OCI-LY7 (cell line): ENCODE results near the gene IQCH. TPM values are rescaled to one million over a fixed set of nuclear protein-coding genes. Genes with fewer than 3 reads are reported as not detected.

Source experiments
- BruUV-seq: library from RNA; stranded (reverse); fragments of 400-500 nt; replicated peaks from 2 replicates; lab custom pipeline; 2021; lab: Mats Ljungman, UMichigan
- CTCF ChIA-PET: fragments of 300-600 bp; sonication (Branson Sonifier 250); formaldehyde crosslinking; loops from one replicate; lab custom pipeline; 2022; ENCODE audit warnings: antibody characterized with exemption; ENCODE audit not compliant: unreplicated experiment; lab: Charles Lee
- POLR2A ChIA-PET: fragments of 300-600 bp; sonication (Branson Sonifier 250); formaldehyde crosslinking; loops from one replicate; lab custom pipeline; 2022; ENCODE audit warnings: antibody characterized with exemption; lab: Charles Lee
- DNase-seq: peaks from one replicate; pipeline ENCODE4 v3.0.0-alpha.2; 2015; ENCODE audit warnings: low spot score
- H2AFZ ChIP-seq: fragments of 200-600 bp; sonication (generic), shearing (Covaris generic); 2 replicates; pipeline ENCODE4 v1.6.1; 2014; ENCODE audit warnings: mild to moderate bottlenecking, antibody characterized with exemption, low read length, moderate library complexity
- H3K27ac ChIP-seq: fragments of 200-600 bp; sonication (generic); 2 replicates; pipeline ENCODE4 v1.5.1; 2014; ENCODE audit warnings: mixed run types, low read depth, mild to moderate bottlenecking, moderate library complexity, low read length, inconsistent platforms; ENCODE audit not compliant: poor library complexity, severe bottlenecking
- H3K36me3 ChIP-seq: fragments of 200-600 bp; sonication (generic); 2 replicates; pipeline ENCODE4 v1.6.1; 2014; ENCODE audit warnings: mild to moderate bottlenecking, antibody characterized with exemption, low read length, moderate library complexity, mixed read lengths; ENCODE audit not compliant: insufficient read depth
- H3K4me1 ChIP-seq: fragments of 200-600 bp; sonication (generic); 2 replicates; pipeline ENCODE4 v1.5.1; 2014; ENCODE audit warnings: mild to moderate bottlenecking, low read length; ENCODE audit not compliant: insufficient read depth, poor library complexity, severe bottlenecking
- H3K4me2 ChIP-seq: fragments of 200-600 bp; sonication (generic); 2 replicates; pipeline ENCODE4 v1.6.1; 2014; ENCODE audit warnings: mild to moderate bottlenecking, low read length
- H3K4me3 ChIP-seq: fragments of 200-600 bp; sonication (generic); 2 replicates; pipeline ENCODE4 v1.5.1; 2014; ENCODE audit warnings: mild to moderate bottlenecking, low read depth, low read length; ENCODE audit not compliant: poor library complexity, severe bottlenecking
- H3K79me2 ChIP-seq: fragments of 200-600 bp; sonication (generic); 2 replicates; pipeline ENCODE4 v1.6.1; 2016; ENCODE audit warnings: low read depth, mild to moderate bottlenecking, low read length, moderate library complexity, mixed read lengths; ENCODE audit not compliant: insufficient read depth
- H3K9me2 ChIP-seq: fragments of 200-600 bp; sonication (generic); 2 replicates; pipeline ENCODE4 v1.6.1; 2016; ENCODE audit warnings: mild to moderate bottlenecking, low read length, mixed read lengths; ENCODE audit not compliant: insufficient read depth
- H3K9me3 ChIP-seq: fragments of 200-600 bp; sonication (generic); 2 replicates; pipeline ENCODE4 v1.6.1; 2014; ENCODE audit warnings: mild to moderate bottlenecking, mixed run types, low read length, mixed read lengths
- H4K20me1 ChIP-seq: fragments of 200-600 bp; sonication (generic); 2 replicates; pipeline ENCODE4 v1.6.1; 2014; ENCODE audit warnings: mild to moderate bottlenecking, antibody characterized with exemption, low read length, moderate library complexity, mixed read lengths; ENCODE audit not compliant: insufficient read depth
- CTCF ChIP-seq: fragments of 200-600 bp; sonication (generic); conservative IDR thresholded peaks from 2 replicates; pipeline ENCODE4 v1.5.1; 2014; ENCODE audit warnings: mild to moderate bottlenecking, antibody characterized with exemption, low read length, moderate library complexity, mixed read lengths
- EZH2phosphoT487 ChIP-seq: fragments of 200-600 bp; sonication (generic); IDR thresholded peaks from 2 replicates; pipeline ENCODE4 v1.6.1; 2018; ENCODE audit warnings: low read depth, borderline replicate concordance, mild to moderate bottlenecking, mixed run types, antibody characterized with exemption, low read length, moderate library complexity, mixed read lengths
- intact Hi-C: fragments of 100-400 bp; cut with micrococcal nuclease; formaldehyde crosslinking; loops from one replicate; pipeline ENCODE4 v1.10.0; 2022; ENCODE audit not compliant: unreplicated experiment
- total RNA-seq, 2 experiments: library from RNA; depleted of rRNA in 1 of 2; stranded (reverse); fragments of >200 nt in 1 of 2; shearing (Covaris generic) in 1 of 2; gene quantifications; 2 replicates each; pipeline ENCODE4 v1.2.3, GENCODE V29; 2014 to 2022

Gene IQCH
- total RNA-seq, 2 experiments from 2014 or later: 3.9 to 5.8 TPM

- Histone ChIP-seq H3K4me3 (no peak overlapping the region), H2AFZ (no peak overlapping the region), H4K20me1 (no peaks in the 10 kb centered on the region), H3K9me3 (no peaks in the 10 kb centered on the region), H3K4me2 (no peak overlapping the region), H3K27ac (no peak overlapping the region), H3K9me2 (no peaks in the 10 kb centered on the region), H3K36me3 (no peaks in the 10 kb centered on the region), H3K79me2 (no peaks in the 10 kb centered on the region), H3K4me1 (no peaks in the 10 kb centered on the region)
- intact Hi-C loops: no loop called here
- BruUV-seq: no TSS peak
- TF ChIP-seq EZH2phosphoT487 (no peak), CTCF (no peak)
- ChIA-PET CTCF (no interaction called here), POLR2A (interaction anchor here (0.5 to 0.8 kb wide), 2 partner anchors 124 to 1072 kb away, joined by 3 read pairs; no protein-coding TSS in a partner anchor)
- DNase-seq: no peak
Observed at GRCh38 chr15:67399925-67400324, 145.3 kb downstream of the IQCH start.

GRCh38 chr15:67400890-67401289 is 146.3 kb downstream of the IQCH start:
- Histone ChIP-seq H3K36me3 (no peaks in the 10 kb centered on the region), H3K27ac (no peak overlapping the region), H3K4me2 (no peak overlapping the region), H3K4me3 (no peak overlapping the region), H3K79me2 (no peaks in the 10 kb centered on the region), H3K9me3 (no peaks in the 10 kb centered on the region), H2AFZ (no peak overlapping the region), H3K4me1 (no peaks in the 10 kb centered on the region), H4K20me1 (no peaks in the 10 kb centered on the region), H3K9me2 (no peaks in the 10 kb centered on the region)
- ChIA-PET POLR2A (no interaction called here), CTCF (no interaction called here)
- DNase-seq: no peak
- TF ChIP-seq EZH2phosphoT487 (no peak), CTCF (no peak)
- intact Hi-C loops: no loop called here
- BruUV-seq: no TSS peak

GRCh38 chr15:67401336-67401735 is 146.8 kb downstream of the IQCH start:
- no peaks in the 10 kb centered on the region for H3K9me2 ChIP-seq
- H3K36me3 ChIP-seq: no peaks in the 10 kb centered on the region
- intact Hi-C loops: no loop called here
- H2AFZ ChIP-seq: no peak overlapping the region
- H3K9me3 ChIP-seq: no peaks in the 10 kb centered on the region
- H4K20me1 ChIP-seq: no peaks in the 10 kb centered on the region
- CTCF ChIA-PET: no interaction called here
- no peaks in the 10 kb centered on the region for H3K79me2 ChIP-seq
- DNase-seq: no peak
- no peak for TF ChIP-seq EZH2phosphoT487
- no peak for TF ChIP-seq CTCF
- BruUV-seq: no TSS peak
- H3K27ac ChIP-seq: no peak overlapping the region
- H3K4me1 ChIP-seq: no peaks in the 10 kb centered on the region
- no peak overlapping the region for H3K4me2 ChIP-seq
- POLR2A ChIA-PET: no interaction called here
- no peak overlapping the region for H3K4me3 ChIP-seq
